K562 (cell line): ENCODE measurements around the gene NEMP1. TPM values are rescaled to one million over a fixed set of nuclear protein-coding genes. Genes with fewer than 3 reads are reported as not detected.

Experiments used
- CHD1 ChIP-seq: fragments of 200-600 bp; sonication (generic); IDR thresholded peaks from one replicate; pipeline ENCODE4 v1.6.1; 2012; ENCODE audit warnings: mild to moderate bottlenecking, moderate library complexity, low read length, inconsistent platforms
- EP400 ChIP-seq: fragments of 450-650 bp; IDR thresholded peaks from 2 replicates; pipeline ENCODE4 v1.6.1; 2017; ENCODE audit warnings: antibody characterized with exemption, mild to moderate bottlenecking, moderate library complexity
- ESRRA ChIP-seq: fragments of 450-650 bp; IDR thresholded peaks from 2 replicates; pipeline ENCODE4 v1.6.1; 2014; ENCODE audit warnings: low read depth, mild to moderate bottlenecking, moderate library complexity, borderline replicate concordance
- MAFG ChIP-seq: fragments of 450-650 bp; conservative IDR thresholded peaks from 2 replicates; pipeline ENCODE4 v1.6.1; 2016; ENCODE audit warnings: missing genetic modification characterization, missing compliant biosample characterization
- MLLT1 ChIP-seq, 2 experiments: fragments of 450-650 bp; IDR thresholded peaks; 2 replicates each; pipeline ENCODE4 v1.6.1; 2016
- PHF8 ChIP-seq: fragments of 200-600 bp; sonication (generic); IDR thresholded peaks from 2 replicates; pipeline ENCODE4 v1.6.1; 2012; ENCODE audit warnings: mixed run types, mild to moderate bottlenecking, inconsistent platforms, low read length, moderate library complexity, borderline replicate concordance
- PTRF ChIP-seq: fragments of 450-650 bp; IDR thresholded peaks from 2 replicates; pipeline ENCODE4 v1.6.1; 2016; ENCODE audit warnings: mild to moderate bottlenecking, missing genetic modification characterization, missing compliant biosample characterization
- SMARCC2 ChIP-seq: fragments of 450-650 bp; IDR thresholded peaks from 2 replicates; pipeline ENCODE4 v1.6.1; 2017; ENCODE audit warnings: antibody characterized with exemption, moderate library complexity, mild to moderate bottlenecking, low read depth
- ZNF224 ChIP-seq: sonication (generic); formaldehyde crosslinking; IDR thresholded peaks from 2 replicates; pipeline ENCODE4 v1.8.0; 2022; ENCODE audit warnings: mild to moderate bottlenecking, missing genetic modification reagents
- ZNF311 ChIP-seq: fragments of 250-450 bp; sonication (Bioruptor Pico); IDR thresholded peaks from 2 replicates; pipeline ENCODE4 v1.4.0; 2020; ENCODE audit warnings: mild to moderate bottlenecking, moderate library complexity
- ZNF780A ChIP-seq: fragments of 250-450 bp; sonication (Bioruptor Pico); IDR thresholded peaks from 2 replicates; pipeline ENCODE4 v1.5.0; 2021; ENCODE audit warnings: mild to moderate bottlenecking
- polyA plus RNA-seq, 8 experiments: library from polyadenylated mRNA; depleted of rRNA in 4 of 8; stranded (reverse) in 5 of 8; unstranded in 3 of 8; fragments of >200 nt; fragmentation: Nextera tagmentation in 2 of 8; fragmentation: Illumina TruSeq in 1 of 8; extraction: Ambion mirVana in 2 of 8; extraction: Trizol in 1 of 8; gene quantifications; 2 replicates each; pipeline versions ENCODE4 v1.2.1 to v1.2.3, GENCODE V29; 2011 to 2014; ENCODE audit warnings: inconsistent platforms in 1 of 8, missing spikeins in 1 of 8
- total RNA-seq, 7 experiments: library from RNA; depleted of rRNA in 6 of 7; stranded (reverse); fragments of >200 nt in 6 of 7; fragmentation: Illumina TruSeq in 2 of 7; extraction: Trizol in 2 of 7; gene quantifications; 2 replicates each; pipeline versions ENCODE4 v1.2.1 to v1.2.3, GENCODE V29; 2011 to 2021; ENCODE audit warnings: low replicate concordance in 1 of 7
- TF ChIP-seq, protein P1 (sequence below): fragments of 450-650 bp; IDR thresholded peaks from 2 replicates; pipeline ENCODE4 v1.6.1; 2017; ENCODE audit warnings: antibody characterized with exemption, mild to moderate bottlenecking
- TF ChIP-seq, protein P2 (sequence below): sonication (generic); IDR thresholded peaks from 2 replicates; pipeline ENCODE4 v1.6.1; 2016
- TF ChIP-seq, protein P3 (sequence below): fragments of 250-450 bp; sonication (Bioruptor Pico); IDR thresholded peaks from 2 replicates; pipeline ENCODE4 v1.5.0; 2022; ENCODE audit warnings: mild to moderate bottlenecking
- TF ChIP-seq, protein P4 (sequence below): fragments of 450-650 bp; IDR thresholded peaks from 2 replicates; pipeline ENCODE4 v1.6.1; 2018; ENCODE audit warnings: mild to moderate bottlenecking, low read depth; ENCODE audit not compliant: partially characterized antibody

The NEMP1 gene
- total and polyA plus RNA-seq, 9 of the 15 experiments (the other 6 are each of a cell fraction or from before 2014, with no cell fraction given), result 9.5 to 82.2 (median 41.2) TPM

- TF ChIP-seq, protein P1, sequence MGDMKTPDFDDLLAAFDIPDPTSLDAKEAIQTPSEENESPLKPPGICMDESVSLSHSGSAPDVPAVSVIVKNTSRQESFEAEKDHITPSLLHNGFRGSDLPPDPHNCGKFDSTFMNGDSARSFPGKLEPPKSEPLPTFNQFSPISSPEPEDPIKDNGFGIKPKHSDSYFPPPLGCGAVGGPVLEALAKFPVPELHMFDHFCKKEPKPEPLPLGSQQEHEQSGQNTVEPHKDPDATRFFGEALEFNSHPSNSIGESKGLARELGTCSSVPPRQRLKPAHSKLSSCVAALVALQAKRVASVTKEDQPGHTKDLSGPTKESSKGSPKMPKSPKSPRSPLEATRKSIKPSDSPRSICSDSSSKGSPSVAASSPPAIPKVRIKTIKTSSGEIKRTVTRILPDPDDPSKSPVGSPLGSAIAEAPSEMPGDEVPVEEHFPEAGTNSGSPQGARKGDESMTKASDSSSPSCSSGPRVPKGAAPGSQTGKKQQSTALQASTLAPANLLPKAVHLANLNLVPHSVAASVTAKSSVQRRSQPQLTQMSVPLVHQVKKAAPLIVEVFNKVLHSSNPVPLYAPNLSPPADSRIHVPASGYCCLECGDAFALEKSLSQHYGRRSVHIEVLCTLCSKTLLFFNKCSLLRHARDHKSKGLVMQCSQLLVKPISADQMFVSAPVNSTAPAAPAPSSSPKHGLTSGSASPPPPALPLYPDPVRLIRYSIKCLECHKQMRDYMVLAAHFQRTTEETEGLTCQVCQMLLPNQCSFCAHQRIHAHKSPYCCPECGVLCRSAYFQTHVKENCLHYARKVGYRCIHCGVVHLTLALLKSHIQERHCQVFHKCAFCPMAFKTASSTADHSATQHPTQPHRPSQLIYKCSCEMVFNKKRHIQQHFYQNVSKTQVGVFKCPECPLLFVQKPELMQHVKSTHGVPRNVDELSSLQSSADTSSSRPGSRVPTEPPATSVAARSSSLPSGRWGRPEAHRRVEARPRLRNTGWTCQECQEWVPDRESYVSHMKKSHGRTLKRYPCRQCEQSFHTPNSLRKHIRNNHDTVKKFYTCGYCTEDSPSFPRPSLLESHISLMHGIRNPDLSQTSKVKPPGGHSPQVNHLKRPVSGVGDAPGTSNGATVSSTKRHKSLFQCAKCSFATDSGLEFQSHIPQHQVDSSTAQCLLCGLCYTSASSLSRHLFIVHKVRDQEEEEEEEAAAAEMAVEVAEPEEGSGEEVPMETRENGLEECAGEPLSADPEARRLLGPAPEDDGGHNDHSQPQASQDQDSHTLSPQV, result peak; percentile 85
- TF ChIP-seq SMARCC2 (no peak), MAFG (tag) (no peak), PHF8 (peak; percentile 40; the same call in 1 of the 2 replicates), PTRF (tag) (no peak), CHD1 (peak; percentile 57), ZNF224 (CRISPR knock-in tag) (no peak), ZNF311 (CRISPR knock-in tag) (peak; percentile 59; the same call in 1 of the 2 replicates), MLLT1 (IDR thresholded peaks at IDR 0.05) (peak in 1 of 2 experiments; percentile 67; a peak in 1 of 4 replicates), ESRRA (peak; percentile 34; the same call in 1 of the 2 replicates), EP400 (peak; percentile 69; the same call in 1 of the 2 replicates), ZNF780A (CRISPR knock-in tag) (no peak)
- TF ChIP-seq, protein P2, sequence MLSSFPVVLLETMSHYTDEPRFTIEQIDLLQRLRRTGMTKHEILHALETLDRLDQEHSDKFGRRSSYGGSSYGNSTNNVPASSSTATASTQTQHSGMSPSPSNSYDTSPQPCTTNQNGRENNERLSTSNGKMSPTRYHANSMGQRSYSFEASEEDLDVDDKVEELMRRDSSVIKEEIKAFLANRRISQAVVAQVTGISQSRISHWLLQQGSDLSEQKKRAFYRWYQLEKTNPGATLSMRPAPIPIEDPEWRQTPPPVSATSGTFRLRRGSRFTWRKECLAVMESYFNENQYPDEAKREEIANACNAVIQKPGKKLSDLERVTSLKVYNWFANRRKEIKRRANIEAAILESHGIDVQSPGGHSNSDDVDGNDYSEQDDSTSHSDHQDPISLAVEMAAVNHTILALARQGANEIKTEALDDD, result no peak
- TF ChIP-seq, protein P3, sequence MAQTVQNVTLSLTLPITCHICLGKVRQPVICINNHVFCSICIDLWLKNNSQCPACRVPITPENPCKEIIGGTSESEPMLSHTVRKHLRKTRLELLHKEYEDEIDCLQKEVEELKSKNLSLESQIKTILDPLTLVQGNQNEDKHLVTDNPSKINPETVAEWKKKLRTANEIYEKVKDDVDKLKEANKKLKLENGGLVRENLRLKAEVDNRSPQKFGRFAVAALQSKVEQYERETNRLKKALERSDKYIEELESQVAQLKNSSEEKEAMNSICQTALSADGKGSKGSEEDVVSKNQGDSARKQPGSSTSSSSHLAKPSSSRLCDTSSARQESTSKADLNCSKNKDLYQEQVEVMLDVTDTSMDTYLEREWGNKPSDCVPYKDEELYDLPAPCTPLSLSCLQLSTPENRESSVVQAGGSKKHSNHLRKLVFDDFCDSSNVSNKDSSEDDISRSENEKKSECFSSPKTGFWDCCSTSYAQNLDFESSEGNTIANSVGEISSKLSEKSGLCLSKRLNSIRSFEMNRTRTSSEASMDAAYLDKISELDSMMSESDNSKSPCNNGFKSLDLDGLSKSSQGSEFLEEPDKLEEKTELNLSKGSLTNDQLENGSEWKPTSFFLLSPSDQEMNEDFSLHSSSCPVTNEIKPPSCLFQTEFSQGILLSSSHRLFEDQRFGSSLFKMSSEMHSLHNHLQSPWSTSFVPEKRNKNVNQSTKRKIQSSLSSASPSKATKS (CRISPR knock-in tag), result no peak
- TF ChIP-seq, protein P4, sequence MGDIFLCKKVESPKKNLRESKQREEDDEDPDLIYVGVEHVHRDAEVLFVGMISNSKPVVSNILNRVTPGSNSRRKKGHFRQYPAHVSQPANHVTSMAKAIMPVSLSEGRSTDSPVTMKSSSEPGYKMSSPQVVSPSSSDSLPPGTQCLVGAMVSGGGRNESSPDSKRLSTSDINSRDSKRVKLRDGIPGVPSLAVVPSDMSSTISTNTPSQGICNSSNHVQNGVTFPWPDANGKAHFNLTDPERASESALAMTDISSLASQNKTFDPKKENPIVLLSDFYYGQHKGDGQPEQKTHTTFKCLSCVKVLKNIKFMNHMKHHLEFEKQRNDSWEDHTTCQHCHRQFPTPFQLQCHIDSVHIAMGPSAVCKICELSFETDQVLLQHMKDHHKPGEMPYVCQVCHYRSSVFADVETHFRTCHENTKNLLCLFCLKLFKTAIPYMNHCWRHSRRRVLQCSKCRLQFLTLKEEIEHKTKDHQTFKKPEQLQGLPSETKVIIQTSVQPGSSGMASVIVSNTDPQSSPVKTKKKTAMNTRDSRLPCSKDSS, result no peak
Measured at GRCh38 chr12:57088354-57089270, 10.0 kb upstream of the NEMP1 start, which contains the start of gene NAB2 (continued).
